Stimulated activated CD8-positive, alpha-beta memory T cell treated with anti-CD3 and anti-CD28 coated beads, Interleukin-7, amount 100 ng/mL, for 1 hour (primary cell): Measurements from ENCODE around the gene SPATA20.

Experiments
- DNase-seq, 2 donors: peaks; one replicate each; pipeline ENCODE4 v3.0.0-alpha.2; 2020; ENCODE audit warnings: low read depth in 2 of 2

Gene SPATA20

DNA sequence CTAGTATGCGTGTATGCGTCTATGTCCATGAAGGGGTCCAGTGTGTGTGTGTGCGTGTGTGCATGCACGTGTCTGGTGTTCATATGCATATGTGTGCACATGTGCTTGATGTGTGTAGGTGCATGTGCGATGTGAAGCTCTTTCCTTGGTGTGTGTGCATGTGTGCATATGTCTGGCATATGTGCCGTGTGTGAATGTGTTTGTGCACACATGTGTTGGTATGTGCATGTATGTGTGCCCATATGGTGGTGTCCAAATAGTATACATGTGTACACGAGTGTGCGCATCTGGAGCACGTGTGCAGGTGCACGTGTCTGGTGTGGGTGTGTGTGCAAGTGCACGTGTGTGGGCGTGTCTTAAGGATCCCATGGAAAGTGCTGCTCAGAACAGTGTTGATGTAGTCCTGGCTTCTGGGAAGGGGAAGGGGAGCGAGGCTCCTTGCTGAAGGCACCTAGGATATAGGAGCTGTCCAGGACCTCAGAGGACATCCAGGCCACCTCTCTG is 30.5 kb downstream of the SPATA20 start:
- DNase-seq = no peak

DNA sequence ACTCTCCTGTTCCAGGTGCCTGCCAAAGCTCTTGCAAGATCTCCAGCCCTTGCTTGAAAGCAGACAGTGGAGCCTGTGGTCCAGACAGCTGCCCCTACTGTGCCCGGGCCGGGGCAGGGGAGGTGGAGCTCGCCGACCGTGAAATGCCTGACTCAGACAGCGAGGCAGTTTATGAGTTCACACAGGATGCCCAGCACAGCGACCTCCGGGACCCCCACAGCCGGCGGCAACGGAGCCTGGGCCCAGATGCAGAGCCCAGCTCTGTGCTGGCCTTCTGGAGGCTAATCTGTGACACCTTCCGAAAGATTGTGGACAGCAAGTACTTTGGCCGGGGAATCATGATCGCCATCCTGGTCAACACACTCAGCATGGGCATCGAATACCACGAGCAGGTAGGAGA is 31.2 kb downstream of the SPATA20 start:
- DNase-seq = no peak

DNA sequence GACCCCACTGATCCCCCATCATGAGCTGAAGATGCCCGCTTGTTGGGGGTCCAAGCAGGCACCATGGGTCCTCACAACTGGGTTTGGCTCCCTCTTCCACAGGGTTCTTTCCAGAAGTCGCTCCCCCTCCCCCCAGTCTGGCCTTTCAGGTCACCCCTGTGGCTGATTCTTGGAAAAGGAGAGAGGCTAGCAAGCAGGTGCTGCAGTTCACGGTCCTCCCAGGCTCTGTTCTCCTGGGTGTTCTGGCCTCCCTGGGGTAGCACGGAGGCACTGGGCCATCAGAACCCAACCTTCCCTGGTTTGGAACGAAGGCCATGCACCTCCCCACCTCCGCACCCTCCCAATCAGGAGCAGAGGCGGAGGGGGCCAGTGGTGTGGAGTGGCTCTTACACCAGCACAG is 32.4 kb downstream of the SPATA20 start:
- DNase-seq = no peak

DNA sequence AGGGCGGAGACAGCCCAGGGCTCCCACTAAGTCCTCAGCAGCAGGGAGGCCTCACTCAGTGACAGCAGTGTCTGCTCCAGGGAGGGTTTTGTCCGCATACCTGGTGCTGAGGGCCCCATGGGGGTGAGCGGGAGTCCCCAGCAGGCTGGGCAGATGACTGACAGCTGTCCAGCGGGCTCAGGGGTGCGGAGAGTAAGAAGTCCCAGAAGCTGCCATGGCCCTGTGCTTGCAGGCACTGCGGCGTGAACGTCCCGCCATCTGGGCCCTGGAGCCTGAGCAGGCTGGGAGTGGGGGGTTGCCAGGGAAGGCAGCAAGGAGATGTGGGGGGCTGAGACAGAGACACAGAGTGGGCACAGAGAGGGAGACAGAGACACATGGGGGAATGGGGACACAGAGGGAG is 33.7 kb downstream of the SPATA20 start:
- no peak for DNase-seq

DNA sequence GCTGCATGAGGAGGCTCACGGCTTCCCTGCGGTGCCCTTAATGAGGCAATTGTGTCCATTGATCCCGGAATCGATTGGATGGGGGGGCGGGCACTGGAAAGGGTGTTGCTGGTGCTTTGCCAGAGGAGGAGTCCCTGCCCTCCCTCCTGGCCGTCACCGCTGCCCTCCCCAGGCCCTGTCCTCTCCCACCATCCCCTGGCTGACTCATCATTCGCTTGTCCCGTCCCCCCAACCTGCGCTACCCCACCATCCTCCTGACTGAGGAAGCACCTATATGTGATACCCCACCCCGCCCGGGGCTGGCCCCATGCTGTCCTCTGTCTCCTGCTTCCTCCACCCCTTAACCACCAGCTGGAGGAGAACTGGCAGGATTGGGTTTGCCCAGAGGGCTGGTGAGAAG is 34.3 kb downstream of the SPATA20 start:
- no peak for DNase-seq

DNA sequence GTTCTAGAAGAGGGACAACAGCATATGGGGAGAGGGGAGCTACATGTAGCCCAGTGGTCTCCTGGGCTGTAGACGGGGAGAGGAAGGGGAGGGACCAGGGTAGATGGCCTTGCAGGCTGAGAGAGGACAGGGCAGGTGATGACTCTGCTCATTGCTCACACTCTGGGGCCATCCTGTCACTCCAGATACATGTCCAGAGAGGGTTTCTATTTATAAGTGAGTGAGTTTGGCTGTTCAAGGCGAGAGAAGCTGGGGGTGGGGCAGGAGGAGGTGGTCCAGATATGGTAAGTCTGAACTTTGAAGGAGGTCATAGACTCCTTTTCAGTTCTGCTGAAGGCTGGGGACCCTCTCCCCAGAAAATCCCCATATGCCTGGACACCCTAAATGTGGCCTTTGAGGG is 35.8 kb downstream of the SPATA20 start:
- DNase-seq = no peak

DNA sequence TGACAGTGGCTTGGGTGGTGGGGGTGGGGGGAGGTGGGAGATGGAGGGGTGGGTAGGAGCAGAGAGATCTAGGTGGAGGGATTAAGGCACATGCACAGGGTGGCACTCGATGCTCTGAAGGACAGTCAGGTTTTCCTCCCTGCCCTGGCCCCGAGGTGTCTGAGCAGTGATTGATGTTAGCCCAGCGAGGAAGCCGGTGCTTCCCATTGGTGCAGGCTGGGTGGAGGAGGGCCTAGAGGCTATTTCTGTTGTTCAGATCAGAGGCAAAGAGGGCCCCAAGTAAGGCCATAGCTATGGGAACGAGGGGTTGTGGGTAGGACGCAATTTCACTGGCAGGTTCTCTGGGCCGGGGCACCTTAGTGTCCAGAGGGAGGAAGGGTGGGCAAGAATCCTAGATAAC is 36.7 kb downstream of the SPATA20 start:
- DNase-seq = no peak

DNA sequence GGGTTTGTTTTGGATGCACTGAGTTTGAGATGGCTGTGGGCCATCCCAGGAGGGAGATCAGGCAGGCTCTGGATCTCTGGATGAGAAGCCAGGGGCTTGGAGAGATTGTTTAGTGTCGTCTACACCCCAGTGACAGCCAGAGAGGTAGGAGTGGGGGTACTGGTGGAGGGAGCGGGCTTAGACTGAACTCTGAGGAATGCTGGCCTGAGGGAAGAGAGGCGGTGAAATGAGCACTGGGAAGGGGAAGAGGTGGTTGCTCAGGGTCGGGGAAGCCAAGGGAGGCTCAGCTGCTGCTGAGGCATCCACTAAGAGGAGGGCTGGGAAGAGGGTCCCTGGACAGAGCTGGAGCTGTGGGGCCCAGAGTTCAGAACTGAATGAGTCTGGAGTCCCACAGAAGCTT is 37.1 kb downstream of the SPATA20 start:
- DNase-seq = no peak

DNA sequence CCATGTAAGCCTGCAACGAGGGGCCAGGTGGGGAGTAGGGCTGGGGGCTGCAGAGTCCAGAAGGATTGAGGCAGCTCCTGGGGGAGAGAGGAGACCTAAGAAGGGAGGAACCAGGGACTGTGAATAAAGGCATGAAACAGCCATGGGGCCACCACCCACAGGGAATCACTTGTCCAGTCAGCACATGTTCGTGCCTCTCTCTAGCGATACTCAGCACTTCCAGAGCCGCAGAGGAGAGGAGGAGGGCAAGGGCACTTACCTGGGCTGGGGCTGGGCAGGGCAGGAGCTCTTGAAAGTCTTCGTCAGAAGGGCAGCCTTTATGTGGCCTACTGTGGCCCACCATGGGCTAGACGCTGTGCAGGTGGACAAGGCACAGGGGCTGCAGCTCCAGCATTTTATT is 37.8 kb downstream of the SPATA20 start:
- no peak for DNase-seq

DNA sequence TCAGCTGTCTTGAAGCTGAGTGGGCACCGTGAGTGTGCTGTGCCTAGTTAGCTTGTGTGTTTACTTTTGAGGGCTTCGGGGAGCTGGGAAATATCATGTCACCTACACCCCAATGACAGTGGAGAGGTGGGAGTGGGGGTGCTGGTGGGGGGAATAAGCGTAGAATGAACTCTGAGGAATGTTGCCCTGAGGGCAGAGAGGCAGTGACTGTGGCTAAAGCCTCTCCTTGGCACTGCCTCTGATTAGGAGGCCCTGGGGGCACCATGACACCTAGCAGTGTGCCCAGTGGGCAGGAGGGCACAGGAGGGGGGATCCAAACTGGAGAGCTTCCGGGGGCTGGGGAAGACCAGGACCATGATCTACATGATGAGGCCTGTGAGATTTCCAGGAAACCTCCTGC is 38.4 kb downstream of the SPATA20 start:
- DNase-seq = no peak

DNA sequence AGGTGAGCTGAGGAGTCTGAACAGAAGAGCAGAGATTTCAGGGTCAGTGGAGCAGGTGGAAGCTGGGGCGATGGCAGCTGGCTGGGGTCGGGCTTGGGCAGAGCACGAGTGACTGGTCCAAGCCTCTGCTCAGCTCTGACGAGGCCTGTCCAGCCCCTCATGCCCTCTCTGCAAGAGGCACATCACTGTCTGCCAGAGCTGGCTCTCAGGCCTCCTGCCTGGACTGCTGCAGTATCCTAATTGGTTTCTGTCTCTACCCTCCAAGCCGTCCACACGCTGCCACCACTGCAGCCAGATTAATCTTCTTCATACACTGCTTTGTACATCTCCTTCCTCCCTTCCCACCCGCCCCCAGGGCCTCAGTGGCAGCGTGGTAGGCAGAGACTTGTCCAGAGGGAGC is 38.9 kb downstream of the SPATA20 start:
- no peak for DNase-seq

DNA sequence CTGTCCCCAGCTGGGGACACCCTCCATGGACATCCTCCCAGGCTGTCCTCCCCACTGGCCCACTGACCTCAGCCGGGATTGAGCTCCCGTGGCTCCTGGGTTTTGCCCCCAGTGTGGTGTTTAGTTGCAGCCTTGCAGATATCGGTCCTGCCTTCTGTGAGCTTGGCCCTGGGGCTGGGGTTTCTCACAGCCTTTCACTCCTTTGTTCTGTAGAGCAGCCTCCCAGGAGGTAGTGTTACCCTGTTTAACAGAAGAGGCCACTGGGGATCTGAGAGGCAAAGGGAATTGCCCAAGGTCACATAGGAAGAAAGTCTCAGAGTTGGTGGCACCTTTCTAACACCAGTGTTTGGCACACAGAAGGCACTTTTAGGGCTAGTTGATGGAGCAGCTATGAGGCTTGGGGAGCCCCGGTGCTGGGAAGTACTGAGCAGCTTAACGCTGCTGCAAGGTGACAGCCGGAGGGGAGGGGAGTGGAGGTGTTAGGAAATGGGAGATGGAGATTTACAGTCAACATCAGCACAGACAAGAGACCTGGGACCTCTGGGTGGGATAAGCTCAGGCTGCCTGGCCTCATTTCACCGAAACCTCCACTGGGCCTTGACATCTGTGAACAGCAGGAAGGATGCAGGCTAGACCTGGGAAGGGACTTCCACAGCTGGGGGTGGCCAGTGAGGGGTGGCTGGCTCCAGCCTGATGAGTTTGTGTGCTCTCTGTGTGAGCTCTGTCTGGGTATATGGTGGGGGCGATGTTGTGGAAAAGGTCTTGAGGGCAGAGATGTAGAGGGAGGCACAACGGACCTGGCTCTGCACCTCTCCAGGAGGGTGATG is 39.7 kb downstream of the SPATA20 start:
- DNase-seq = no peak

DNA sequence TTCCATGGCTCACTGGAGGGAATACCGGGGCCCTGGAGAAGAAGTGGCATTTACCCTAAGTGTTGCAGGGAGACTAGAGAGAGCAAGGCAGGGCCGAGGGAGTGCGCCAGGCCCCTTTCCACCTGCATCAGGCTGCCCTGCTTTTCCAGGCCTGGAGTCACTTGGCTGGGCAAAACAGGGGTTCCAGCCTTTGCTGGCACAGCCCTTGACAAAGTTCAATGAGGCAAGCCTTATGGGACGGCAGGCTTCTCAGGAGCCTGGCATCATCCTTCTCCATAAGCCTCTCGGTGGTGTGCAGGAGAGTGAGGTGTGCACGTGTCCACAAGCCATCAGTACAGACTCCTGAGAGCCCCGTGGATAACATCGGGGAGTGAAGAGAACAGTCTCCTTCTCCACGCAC is 40.6 kb downstream of the SPATA20 start:
- DNase-seq = no peak

DNA sequence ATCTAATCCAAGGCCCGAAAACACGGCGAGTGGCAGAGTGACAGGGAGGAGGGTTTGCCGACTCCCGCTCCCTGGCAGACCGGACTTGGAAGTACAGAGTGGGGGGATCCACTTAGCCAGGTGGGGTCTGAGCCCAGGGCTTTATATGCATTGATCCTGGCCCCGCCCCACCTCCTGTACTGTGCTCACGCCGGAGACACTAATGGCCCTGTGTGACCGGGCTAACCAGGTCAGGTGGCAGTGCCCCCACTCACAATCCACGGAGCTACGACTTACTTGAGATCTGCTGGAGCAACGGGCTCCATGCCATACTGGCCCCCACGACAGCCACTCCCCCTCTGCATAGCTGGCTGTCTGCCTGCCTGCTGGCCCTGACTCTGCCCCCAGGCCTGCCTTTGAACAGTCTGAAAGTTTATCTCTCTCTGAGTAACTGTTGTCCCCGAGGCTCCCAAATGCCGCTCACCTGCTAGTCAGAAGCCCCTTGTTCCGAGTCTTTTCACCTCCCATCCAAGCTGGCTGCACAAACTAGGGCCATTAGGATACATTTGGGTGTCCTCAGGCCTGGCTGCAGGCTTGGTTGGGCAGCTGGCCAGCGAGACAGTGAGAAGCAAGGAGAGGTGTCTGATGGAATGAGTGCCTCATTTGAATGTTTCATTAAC is 41.5 kb downstream of the SPATA20 start:
- DNase-seq = no peak

DNA sequence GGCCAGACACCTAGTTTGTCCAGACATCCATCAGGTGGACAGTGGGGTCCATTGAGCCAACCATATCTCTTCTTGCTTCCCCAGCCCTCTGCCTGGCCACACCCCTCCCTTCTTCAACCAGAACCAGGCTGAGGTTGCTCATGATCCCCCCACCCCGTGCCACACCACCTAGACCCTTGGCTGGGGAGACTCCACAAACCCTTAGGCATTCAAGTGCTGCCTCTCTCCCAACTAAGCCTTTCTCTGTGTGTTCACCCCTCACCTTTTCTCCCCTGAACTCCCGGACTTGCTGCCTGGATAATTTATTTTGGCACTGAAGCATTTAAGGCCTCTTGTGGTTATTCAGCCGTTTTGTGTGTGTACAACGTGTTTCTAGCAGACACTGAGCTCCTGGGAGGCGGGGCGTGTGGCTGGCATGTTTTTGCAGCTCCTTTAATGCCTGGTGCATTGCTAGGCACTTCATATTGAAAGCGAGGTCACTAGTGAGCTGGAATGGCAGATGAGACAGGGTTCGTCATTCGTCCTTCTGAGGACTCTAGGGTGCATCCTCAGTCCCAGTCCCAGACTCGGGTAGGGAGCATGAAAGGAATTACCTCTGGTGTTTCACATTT is 42.2 kb downstream of the SPATA20 start:
- no peak for DNase-seq

DNA sequence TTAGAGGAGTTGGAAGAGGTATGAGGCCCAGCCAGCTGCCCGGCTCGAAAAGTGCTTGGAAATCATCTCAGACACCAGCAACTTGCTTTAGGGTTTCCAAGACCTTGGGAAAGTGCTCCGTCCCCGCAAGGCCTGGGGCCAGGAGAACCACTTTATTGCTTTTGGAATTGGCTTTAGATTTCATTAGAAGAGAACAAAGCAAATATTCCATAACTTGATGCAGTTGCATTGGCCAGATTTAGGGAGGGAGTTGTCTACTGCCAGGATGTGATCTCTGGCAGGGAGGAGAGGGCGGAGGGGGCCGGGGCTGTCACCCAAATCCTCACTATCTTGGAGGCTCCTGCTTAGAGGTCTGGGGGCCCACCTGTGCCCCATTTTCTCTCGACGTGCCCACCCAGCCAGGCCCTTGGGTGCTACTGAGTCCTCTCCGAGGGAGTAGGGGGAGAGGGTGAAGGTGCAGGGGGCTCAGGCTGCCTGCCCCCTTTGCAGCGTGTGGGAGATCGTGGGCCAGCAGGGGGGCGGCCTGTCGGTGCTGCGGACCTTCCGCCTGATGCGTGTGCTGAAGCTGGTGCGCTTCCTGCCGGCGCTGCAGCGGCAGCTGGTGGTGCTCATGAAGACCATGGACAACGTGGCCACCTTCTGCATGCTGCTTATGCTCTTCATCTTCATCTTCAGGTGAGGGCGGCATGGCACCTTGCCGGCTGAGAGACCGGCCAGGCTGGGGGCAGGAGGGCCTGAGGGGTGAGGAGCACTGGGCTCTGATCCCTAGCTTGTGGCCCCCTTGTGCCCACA is 44.2 kb downstream of the SPATA20 start:
- DNase-seq = no peak

DNA sequence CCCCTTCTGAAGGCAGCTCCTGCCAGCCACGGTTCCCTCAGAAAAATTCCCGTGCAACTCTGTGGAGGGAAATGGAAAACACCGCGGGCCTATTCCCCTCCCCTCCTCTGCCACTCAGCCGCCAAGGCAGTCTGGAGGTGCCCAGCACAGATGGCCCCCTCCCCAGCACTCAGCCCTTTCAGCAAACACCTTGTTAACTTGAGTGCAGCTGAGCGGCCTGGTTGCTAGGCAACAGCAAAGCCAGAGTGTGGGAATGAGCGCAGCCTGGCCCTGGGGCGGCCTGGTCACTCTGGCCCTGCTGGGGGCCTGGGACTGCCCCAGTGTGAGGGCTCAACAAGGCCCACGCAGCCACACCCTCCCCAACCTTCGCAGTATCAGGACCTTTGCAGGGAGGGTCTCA is 46.3 kb downstream of the SPATA20 start:
- DNase-seq = no peak

DNA sequence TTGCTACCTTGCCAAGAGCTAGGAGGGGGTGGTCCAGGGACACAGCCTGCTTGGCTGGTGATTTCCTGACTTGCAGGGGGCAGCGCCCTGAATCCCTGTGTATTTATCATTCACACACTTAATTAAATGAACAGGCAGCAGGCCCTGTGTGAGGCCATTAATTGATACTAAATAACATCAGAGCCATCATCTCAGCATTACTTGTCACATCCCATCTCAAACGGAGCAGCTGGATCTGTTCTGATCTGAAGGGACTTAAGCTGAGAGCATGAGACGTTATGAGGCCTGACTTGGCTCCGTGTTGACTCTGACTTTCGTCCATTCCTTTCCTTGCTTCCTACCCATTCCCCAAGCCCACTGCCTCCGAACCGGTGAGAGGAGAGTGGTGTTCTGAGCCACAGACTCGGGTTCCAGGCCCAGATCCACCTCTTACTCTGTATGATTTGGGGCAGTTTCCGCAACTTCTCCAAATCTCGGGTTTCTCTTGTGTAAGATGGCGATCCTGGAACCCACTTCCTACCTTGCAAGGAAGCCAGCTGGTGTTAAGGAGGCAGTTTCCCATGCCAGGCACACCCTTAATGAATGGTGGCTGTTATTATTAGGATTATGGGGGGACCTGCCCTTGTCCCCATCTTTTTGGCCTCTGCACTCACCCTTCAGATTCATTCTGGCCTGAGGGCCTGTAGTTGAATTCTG is 47.3 kb downstream of the SPATA20 start:
- no peak for DNase-seq

DNA sequence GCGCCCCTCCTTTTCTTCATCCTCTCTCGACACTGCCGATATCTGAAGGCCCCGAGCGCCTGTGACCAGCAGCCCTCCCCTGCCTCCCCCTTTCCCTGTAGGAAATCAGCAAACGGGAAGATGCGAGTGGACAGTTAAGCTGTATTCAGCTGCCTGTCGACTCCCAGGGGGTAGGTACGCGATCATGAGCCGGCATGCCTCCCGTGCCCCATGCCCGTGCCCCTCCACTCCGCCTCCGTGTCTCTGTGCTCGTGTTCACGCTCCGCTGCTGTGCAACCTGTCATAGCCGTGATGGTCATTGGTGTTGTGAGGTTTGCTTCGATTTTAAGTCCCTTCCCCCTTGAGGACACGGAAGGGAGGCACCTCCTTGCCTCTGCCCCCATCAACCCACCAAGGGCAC is 47.9 kb downstream of the SPATA20 start:
- DNase-seq = no peak

DNA sequence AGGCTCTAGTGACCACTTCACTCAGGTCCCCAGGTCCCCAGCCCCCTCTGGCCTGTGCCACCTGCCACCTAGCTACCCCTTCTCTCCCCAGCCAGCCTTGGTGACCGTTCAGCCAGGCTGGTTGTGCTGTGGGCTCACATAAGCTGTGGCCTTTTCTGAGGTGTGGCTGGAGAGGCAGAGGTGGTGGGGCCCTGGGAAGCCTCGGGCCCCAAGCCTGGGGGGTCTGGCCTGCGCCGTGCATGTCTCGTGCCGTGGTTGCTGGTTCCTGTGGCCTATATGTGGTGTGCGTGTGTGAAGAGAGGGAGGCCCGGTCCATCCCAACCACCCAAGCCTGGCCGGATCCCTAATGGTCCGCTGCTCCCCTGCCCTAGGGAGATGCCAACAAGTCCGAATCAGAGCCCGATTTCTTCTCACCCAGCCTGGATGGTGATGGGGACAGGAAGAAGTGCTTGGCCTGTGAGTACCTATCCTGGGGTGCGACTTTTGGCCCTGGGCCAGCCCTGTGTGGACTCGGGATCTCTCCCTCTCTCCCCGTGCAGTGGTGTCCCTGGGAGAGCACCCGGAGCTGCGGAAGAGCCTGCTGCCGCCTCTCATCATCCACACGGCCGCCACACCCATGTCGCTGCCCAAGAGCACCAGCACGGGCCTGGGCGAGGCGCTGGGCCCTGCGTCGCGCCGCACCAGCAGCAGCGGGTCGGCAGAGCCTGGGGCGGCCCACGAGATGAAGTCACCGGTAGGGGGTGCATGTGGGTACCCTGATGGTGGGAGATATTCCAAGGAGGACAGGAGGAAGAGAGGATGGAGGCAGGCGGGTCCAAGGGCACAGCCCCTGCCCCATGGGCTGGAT is 49.4 kb downstream of the SPATA20 start:
- no peak for DNase-seq

DNA sequence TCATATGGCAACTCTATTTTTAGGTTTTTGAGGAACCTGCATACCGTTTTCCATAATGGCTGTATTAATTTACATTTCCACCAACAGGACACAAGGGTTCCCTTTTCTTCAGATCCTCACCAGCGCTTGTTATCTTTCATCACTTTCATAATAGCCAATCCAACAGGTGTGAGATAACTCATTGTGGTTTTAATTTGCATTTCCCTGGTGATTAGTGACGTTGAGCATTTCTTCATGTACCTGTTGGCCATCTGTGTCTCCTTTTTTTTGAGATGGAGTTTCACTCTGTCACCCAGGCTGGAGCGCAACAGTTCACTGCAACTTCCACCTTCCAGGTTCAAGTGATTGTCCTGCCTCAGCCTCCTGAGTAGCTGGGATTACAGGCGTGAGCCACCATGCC is 51.5 kb downstream of the SPATA20 start:
- DNase-seq = no peak
